GM19193 (cell line): Measurements from ENCODE around the gene DYNC1I2.

Experiments
- POLR2A ChIP-seq: IDR thresholded peaks from 4 replicates; pipeline ENCODE4 v1.6.1; 2011; ENCODE audit not compliant: insufficient read depth, insufficient read length; ENCODE audit errors: extremely low read depth

Gene DYNC1I2

DNA sequence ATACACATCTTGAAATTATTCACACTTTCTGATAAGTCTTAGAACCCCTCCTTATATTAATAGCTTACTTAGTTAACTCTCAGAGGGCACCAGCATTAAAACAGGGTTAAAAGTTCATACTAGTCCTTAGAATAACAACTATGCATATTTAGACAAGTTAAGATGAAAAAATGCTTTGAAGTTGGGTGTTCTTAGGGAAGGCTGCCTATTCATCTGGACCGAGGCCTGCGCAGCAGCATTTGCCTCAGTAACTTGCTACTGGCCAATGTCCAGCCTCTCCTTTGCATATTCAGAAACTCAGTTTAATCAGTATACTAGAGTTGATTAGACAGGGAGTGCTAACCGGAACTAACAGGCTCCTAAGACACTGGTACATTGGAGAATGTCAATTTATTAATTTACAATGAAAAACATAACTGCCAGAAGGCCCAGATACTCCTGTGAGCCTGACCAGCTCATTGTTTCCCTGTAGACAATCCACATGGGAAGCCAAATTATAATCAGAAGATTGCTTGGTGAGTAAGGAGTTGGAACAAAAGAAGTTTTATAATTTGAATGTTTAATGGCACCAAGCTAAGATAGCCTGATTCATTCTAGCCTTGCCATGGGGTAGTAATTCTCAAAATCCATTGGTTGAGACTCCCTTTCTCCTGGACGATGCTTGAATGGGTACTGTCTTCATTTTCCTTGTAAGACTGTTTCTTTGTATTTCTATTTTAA lies 48.9 kb downstream of the DYNC1I2 start:
- no peak for TF ChIP-seq POLR2A

DNA sequence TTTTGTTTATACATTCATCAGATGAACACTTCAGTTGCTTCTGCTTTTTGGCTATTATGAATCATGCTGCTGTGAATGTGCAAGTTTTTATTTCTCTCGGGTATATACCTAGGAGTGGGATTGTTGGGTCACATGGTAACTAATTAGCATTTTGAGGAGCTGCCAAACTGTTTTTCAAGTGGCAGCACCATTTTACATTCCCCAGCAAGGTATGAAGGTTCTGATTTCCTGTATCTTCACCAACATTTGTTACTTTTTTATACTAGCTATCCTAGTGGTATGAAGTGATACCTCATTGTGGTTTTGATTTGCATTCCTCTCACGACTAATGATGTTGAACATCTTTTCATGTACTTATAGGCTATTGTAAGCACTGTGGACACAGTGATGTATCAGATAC lies 53.9 kb downstream of the DYNC1I2 start:
- TF ChIP-seq POLR2A, result no peak

DNA sequence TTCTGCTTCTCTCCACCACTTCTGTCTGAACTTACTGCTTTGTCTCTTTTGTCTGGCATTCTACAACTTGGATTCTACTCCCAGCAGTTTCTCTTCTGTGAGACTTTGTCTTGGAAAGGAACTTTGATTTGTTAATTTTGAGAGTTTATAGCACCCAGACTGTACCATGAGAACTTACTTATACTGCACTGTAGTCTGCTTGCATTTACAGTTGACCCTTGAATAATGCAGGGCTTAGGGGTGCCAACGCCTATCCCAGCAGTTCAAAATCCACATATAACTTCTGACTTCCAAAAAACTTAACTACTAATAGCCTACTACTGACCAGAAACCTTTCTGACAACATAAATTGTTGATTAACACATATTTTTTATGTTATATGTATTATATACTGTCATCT lies 55.5 kb downstream of the DYNC1I2 start:
- TF ChIP-seq POLR2A, result no peak

GRCh38 chr2:171745141-171745540 lies 57.9 kb downstream of the DYNC1I2 start:
- TF ChIP-seq POLR2A, result no peak

- no peak for TF ChIP-seq POLR2A
Measured at GRCh38 chr2:171745806-171746205, 58.5 kb downstream of the DYNC1I2 start.

- TF ChIP-seq POLR2A, result no peak
Measured at GRCh38 chr2:171747371-171747770, 60.1 kb downstream of the DYNC1I2 start.

- no peak for TF ChIP-seq POLR2A
Measured at GRCh38 chr2:171754254-171754939, 67.1 kb downstream of the DYNC1I2 start.

DNA sequence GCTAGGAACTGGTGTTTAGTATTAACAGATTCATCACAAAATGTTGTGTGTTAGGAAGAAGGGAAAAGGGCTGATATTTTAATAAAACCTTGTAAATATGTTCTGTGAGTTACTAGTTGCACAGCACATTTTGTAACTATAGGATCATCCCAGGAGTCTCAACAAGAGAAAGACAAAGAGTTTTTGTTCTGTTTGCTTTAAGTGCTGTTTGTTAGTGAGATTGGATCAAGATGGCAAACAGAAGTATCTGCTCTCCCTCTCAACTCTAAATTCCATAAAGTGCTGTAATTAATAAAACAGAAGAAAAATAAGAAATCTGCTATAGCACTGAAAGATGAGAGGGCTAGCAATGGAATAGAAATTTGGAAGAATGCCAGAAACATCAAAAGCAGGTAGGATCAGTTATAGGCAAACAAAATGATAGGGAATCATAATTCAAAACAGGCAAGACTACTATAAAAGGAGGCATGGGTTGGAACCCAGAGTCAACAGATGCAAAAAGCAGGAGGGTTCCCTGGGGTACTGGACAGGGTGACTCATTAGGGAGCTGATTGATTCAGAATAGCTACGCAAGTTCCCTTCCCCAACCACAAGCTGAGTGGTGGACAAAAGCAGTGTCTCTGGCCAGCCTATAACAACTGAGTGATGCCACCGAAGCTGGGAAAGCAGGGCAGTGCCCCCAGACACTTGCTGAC lies 75.8 kb downstream of the DYNC1I2 start:
- no peak for TF ChIP-seq POLR2A

DNA sequence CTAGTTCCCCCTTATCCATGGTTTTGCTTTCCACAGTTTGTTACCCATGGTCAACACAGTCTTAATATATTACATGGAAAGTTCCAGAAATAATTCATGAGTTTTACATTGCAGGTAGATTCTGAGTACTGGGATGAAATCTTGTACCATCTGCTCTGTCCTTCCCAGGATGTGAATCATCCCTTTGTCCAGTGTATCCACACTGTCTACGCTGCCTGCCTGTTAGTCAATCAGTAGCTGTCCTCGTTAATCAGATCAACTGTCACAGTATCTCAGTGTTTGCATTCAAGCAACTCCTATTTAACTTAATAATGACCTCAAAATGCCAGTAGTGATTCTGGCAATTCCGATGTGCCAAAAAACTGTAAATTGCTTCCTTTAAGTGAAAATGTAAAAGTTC lies 76.3 kb downstream of the DYNC1I2 start:
- no peak for TF ChIP-seq POLR2A

- TF ChIP-seq POLR2A, result no peak
Measured at GRCh38 chr2:171771463-171771862, 84.2 kb downstream of the DYNC1I2 start.

GRCh38 chr2:171772373-171772772 lies 85.1 kb downstream of the DYNC1I2 start:
- no peak for TF ChIP-seq POLR2A

DNA sequence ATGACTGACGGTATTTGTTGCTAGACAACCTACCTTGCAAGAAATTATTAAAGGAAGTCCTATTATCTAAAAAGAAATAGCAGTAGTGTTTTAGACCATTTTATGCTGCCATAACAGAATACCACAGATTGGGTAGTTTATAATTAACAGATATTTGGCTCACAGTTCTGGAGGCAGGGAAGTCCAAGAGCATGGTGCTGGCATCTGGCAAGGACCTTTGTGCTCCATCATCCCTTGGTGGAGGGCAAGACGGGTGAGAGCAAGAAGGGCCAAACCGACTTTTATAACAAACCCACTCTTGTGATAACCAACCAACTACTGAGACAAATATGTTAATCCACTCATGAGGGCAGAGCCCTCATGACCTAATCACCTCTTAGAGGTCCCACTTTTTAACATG lies 91.2 kb downstream of the DYNC1I2 start:
- TF ChIP-seq POLR2A, result no peak

GRCh38 chr2:171785450-171785849 lies 98.2 kb downstream of the DYNC1I2 start:
- no peak for TF ChIP-seq POLR2A

DNA sequence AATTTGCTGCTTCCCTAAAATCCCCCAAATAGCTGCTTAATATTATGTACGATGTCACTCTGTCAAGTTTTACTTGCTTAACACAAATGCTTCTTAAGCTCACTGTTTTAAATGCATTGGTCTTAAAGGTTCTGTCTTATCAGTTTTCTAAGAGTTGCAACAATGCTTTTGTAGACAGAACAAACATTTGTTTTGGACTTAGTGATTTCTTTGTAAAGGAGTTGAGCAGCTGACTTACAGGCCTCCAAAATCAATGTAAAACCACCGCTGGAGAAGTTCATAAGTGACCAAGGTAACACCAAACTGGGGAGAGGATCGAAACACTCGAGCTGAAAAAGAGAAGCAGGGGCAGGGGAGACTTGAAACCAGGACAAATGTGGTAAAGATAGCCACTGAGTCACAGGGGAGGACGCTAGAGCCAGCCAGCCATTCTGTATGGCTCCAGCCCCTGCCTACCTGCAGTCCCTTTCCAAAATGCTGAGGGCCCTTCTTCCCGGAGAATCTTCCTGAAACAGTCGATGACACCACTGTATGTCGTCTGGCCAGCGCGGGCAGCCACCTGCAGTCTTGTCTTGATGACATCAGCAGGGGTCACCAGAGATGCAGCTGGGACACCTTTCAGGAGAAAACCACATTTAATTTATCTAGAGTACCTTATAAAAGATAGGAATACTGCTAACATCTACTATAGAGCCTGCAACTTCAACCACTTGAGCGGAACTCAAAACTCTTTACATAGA lies 100.2 kb downstream of the DYNC1I2 start:
- no peak for TF ChIP-seq POLR2A
